H54 (cell line): ENCODE measurements around the gene P2RX1.

Source experiments
- DNase-seq: peaks from one replicate; pipeline ENCODE4 v3.0.0; 2011; ENCODE audit warnings: low spot score, mixed read lengths; ENCODE audit not compliant: insufficient read length
- FAIRE-seq: peaks from 3 replicates; lab custom pipeline; 2011; peaks lifted over from hg19 to GRCh38; lab: Jason Lieb, UNC
- POLR2A ChIP-seq: IDR thresholded peaks from 2 replicates; pipeline ENCODE4 v1.6.1; 2011; ENCODE audit warnings: low read depth, mild to moderate bottlenecking, low read length

P2RX1 gene

GRCh38 chr17:3848229-3848835 is 67.9 kb downstream of the P2RX1 start:
- DNase-seq (no peak), FAIRE-seq (no peak)
- no peak for TF ChIP-seq POLR2A

- FAIRE-seq (no peak), DNase-seq (no peak)
- TF ChIP-seq POLR2A = no peak
Observed at GRCh38 chr17:3847165-3847670, 69.0 kb downstream of the P2RX1 start.
